Smooth muscle cell (in vitro differentiated cells): ENCODE data around the gene GNAZ. TPM values are rescaled to one million over a fixed set of nuclear protein-coding genes. Genes with fewer than 3 reads are reported as not detected.

Experiments used
- DNase-seq: peaks from one replicate; lab custom pipeline; 2025; ENCODE audit not compliant: unreplicated experiment; lab: John Stamatoyannopoulos, UW
- H2AFZ ChIP-seq: fragments of 200-600 bp; sonication (generic); 2 replicates; pipeline ENCODE4 v1.6.0; 2016; ENCODE audit warnings: antibody characterized with exemption, low read depth, mild to moderate bottlenecking
- H3F3A ChIP-seq: fragments of 200-600 bp; sonication (generic); 2 replicates; pipeline ENCODE4 v1.6.0; 2017; ENCODE audit warnings: antibody characterized with exemption, low read depth
- H3K27ac ChIP-seq: fragments of 200-600 bp; sonication (generic); 2 replicates; pipeline ENCODE4 v1.5.1; 2016; ENCODE audit warnings: low read depth, mild to moderate bottlenecking
- H3K27me3 ChIP-seq: fragments of 200-600 bp; sonication (generic); 2 replicates; pipeline ENCODE4 v1.6.1; 2016; ENCODE audit warnings: low read depth, mild to moderate bottlenecking
- H3K36me3 ChIP-seq: fragments of 200-600 bp; sonication (generic); 2 replicates; pipeline ENCODE4 v1.5.1; 2016; ENCODE audit warnings: low read depth
- H3K4me1 ChIP-seq: fragments of 200-600 bp; sonication (generic); 2 replicates; pipeline ENCODE4 v1.5.1; 2016; ENCODE audit warnings: low read depth
- H3K4me2 ChIP-seq: fragments of 200-600 bp; sonication (generic); 2 replicates; pipeline ENCODE4 v1.6.0; 2016; ENCODE audit warnings: mild to moderate bottlenecking
- H3K4me3 ChIP-seq: fragments of 200-600 bp; sonication (generic); 2 replicates; pipeline ENCODE4 v1.5.1; 2016; ENCODE audit warnings: mild to moderate bottlenecking
- H3K79me2 ChIP-seq: fragments of 200-600 bp; sonication (generic); 2 replicates; pipeline ENCODE4 v1.6.0; 2016; ENCODE audit warnings: low read depth, mild to moderate bottlenecking
- H3K9ac ChIP-seq: fragments of 200-600 bp; sonication (generic); 2 replicates; pipeline ENCODE4 v1.6.0; 2016; ENCODE audit warnings: low read depth
- H3K9me3 ChIP-seq: fragments of 200-600 bp; sonication (generic); replicated peaks from 2 replicates; pipeline ENCODE4 v1.5.1; 2016; ENCODE audit warnings: low read depth
- H4K20me1 ChIP-seq: fragments of 200-600 bp; sonication (generic); 2 replicates; pipeline ENCODE4 v1.6.0; 2016; ENCODE audit warnings: low read depth
- CTCF ChIP-seq: fragments of 200-600 bp; sonication (generic); IDR thresholded peaks from 2 replicates; pipeline ENCODE4 v1.5.1; 2017; ENCODE audit warnings: borderline replicate concordance, mild to moderate bottlenecking, antibody characterized with exemption; ENCODE audit not compliant: insufficient read depth, poor library complexity, severe bottlenecking
- WGBS: methylation state at CpG from one replicate; pipeline ENCODE4 v1.1.7; 2016; ENCODE audit warnings: low lambda C conversion rate; 5-methylcytosine and 5-hydroxymethylcytosine counted together
- polyA plus RNA-seq: library from polyadenylated mRNA; unstranded; fragments of >200 nt; fragmentation: Nextera tagmentation; extraction: Ambion mirVana; gene quantifications from 2 replicates; pipeline ENCODE4 v1.2.1, GENCODE V29; 2016
- total RNA-seq: library from RNA; depleted of rRNA; stranded (reverse); fragments of >200 nt; gene quantifications from 2 replicates; pipeline ENCODE4 v1.2.3, GENCODE V29; 2014

GNAZ gene
- total and polyA plus RNA-seq, 2 experiments from 2014 or later = 0.50 to 1.2 TPM

GRCh38 chr22:23121424-23121823 is 51.1 kb downstream of the GNAZ start:
- H3K9ac ChIP-seq = no peak overlapping the region
- H3F3A ChIP-seq = no peaks in the 10 kb centered on the region
- no peaks in the 10 kb centered on the region for H3K27me3 ChIP-seq
- no peaks in the 10 kb centered on the region for H3K36me3 ChIP-seq
- no peak overlapping the region for H2AFZ ChIP-seq
- H3K9me3 ChIP-seq = no peaks in the 10 kb centered on the region
- H3K27ac ChIP-seq = no peak overlapping the region
- TF ChIP-seq CTCF = no peak
- no peaks in the 10 kb centered on the region for H3K79me2 ChIP-seq
- no peak overlapping the region for H3K4me3 ChIP-seq
- H3K4me2 ChIP-seq = no peak overlapping the region
- WGBS = 72% methylated on average over 9 of the region's 9 CpGs
- H3K4me1 ChIP-seq = no peaks in the 10 kb centered on the region
- no peaks in the 10 kb centered on the region for H4K20me1 ChIP-seq
- DNase-seq = no peak

- DNase-seq = no peak
- no peak overlapping the region for H3K9ac ChIP-seq
- TF ChIP-seq CTCF = no peak
Observed at GRCh38 chr22:23122216-23122957, 52.1 kb downstream of the GNAZ start.

GRCh38 chr22:23122992-23123803 is 52.9 kb downstream of the GNAZ start:
- H3K27ac ChIP-seq = no peak overlapping the region
- H3K79me2 ChIP-seq = no peaks in the 10 kb centered on the region
- H3K9ac ChIP-seq = no peak overlapping the region

More at GRCh38 chr22:23122216-23122957, 52.1 kb downstream of the GNAZ start:
- no peaks in the 10 kb centered on the region for H3K4me1 ChIP-seq
- H3K9me3 ChIP-seq = no peaks in the 10 kb centered on the region
- no peak overlapping the region for H3K4me2 ChIP-seq
- 89% methylated on average over 13 of the region's 13 CpGs for WGBS
- H3K27ac ChIP-seq = no peak overlapping the region
- no peaks in the 10 kb centered on the region for H3F3A ChIP-seq
- H4K20me1 ChIP-seq = no peaks in the 10 kb centered on the region
- no peaks in the 10 kb centered on the region for H3K36me3 ChIP-seq
- H2AFZ ChIP-seq = no peak overlapping the region
- H3K4me3 ChIP-seq = no peak overlapping the region
- no peaks in the 10 kb centered on the region for H3K27me3 ChIP-seq
- H3K79me2 ChIP-seq = no peaks in the 10 kb centered on the region

More at GRCh38 chr22:23122992-23123803, 52.9 kb downstream of the GNAZ start:
- Histone ChIP-seq H3F3A (no peaks in the 10 kb centered on the region), H3K36me3 (no peaks in the 10 kb centered on the region), H2AFZ (no peak overlapping the region), H3K4me3 (no peak overlapping the region), H3K9me3 (no peaks in the 10 kb centered on the region), H3K4me2 (no peak overlapping the region), H3K27me3 (no peaks in the 10 kb centered on the region), H3K4me1 (no peaks in the 10 kb centered on the region), H4K20me1 (no peaks in the 10 kb centered on the region)
- DNase-seq = no peak
- WGBS = 95% methylated on average over 26 of the region's 26 CpGs
- no peak for TF ChIP-seq CTCF
